ENCODE data around the gene TRMU.

Gene TRMU

GRCh38 chr22:46352691-46353386, 17.3 kb downstream of the TRMU start:
- no peaks in the 10 kb centered on the region for H3K27me3 ChIP-seq (replicated peaks)
- no peak overlapping the region for H3K27ac ChIP-seq
- DNase-seq: peak; percentile 14
- no peak overlapping the region for H3K4me3 ChIP-seq (ENCODE audit: low read depth, low read length)
- TF ChIP-seq, protein P1, sequence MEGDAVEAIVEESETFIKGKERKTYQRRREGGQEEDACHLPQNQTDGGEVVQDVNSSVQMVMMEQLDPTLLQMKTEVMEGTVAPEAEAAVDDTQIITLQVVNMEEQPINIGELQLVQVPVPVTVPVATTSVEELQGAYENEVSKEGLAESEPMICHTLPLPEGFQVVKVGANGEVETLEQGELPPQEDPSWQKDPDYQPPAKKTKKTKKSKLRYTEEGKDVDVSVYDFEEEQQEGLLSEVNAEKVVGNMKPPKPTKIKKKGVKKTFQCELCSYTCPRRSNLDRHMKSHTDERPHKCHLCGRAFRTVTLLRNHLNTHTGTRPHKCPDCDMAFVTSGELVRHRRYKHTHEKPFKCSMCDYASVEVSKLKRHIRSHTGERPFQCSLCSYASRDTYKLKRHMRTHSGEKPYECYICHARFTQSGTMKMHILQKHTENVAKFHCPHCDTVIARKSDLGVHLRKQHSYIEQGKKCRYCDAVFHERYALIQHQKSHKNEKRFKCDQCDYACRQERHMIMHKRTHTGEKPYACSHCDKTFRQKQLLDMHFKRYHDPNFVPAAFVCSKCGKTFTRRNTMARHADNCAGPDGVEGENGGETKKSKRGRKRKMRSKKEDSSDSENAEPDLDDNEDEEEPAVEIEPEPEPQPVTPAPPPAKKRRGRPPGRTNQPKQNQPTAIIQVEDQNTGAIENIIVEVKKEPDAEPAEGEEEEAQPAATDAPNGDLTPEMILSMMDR (IDR thresholded peaks at IDR 0.05; ENCODE audit: low read depth, low read length, missing control alignments): no peak
- in situ Hi-C loops (cut with HindIII; ENCODE audit: low pct_ligation_motif_present, low sequenced_read_pairs): no loop called here
- H3K36me3 ChIP-seq (replicated peaks): peaks cover 65% of the 10 kb centered on the region

- Histone ChIP-seq H3K27me3 (replicated peaks) (no peaks in the 10 kb centered on the region), H3K27ac (no peak overlapping the region), H3K4me3 (ENCODE audit: low read depth, low read length) (no peak overlapping the region), H3K36me3 (replicated peaks) (peaks cover 61% of the 10 kb centered on the region)
- in situ Hi-C loops (cut with HindIII; ENCODE audit: low pct_ligation_motif_present, low sequenced_read_pairs): no loop called here
- DNase-seq: no peak
- TF ChIP-seq, protein P1 (IDR thresholded peaks at IDR 0.05; ENCODE audit: low read depth, low read length, missing control alignments): no peak
These were observed 18.1 kb downstream of the TRMU start for GRCh38 chr22:46353483-46354105.

- DNase-seq: no peak
- Histone ChIP-seq H3K27me3 (replicated peaks) (no peaks in the 10 kb centered on the region), H3K27ac (no peak overlapping the region), H3K36me3 (replicated peaks) (peaks cover 58% of the 10 kb centered on the region), H3K4me3 (ENCODE audit: low read depth, low read length) (no peak overlapping the region)
- TF ChIP-seq, protein P1 (IDR thresholded peaks at IDR 0.05; ENCODE audit: low read depth, low read length, missing control alignments): no peak
- in situ Hi-C loops (cut with HindIII; ENCODE audit: low pct_ligation_motif_present, low sequenced_read_pairs): no loop called here
These were observed 18.9 kb downstream of the TRMU start for GRCh38 chr22:46354176-46354992.

DNA sequence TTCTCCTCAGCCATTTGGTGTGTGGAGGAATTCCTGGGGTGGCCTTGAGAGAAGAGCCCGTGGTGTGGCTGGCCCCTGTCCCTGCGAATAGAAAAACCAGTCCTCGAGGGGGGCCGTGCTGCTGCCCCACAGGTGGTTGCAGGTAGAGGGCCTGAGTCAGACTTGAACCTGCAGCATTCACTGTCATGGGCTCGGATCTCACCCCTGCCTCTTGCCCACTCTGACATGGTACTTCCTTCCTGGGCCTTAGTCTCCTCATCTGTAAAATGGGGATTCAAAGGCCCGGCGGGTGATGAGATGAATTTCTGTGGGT, 19.4 kb downstream of the TRMU start:
- TF ChIP-seq, protein P1 (IDR thresholded peaks at IDR 0.05; ENCODE audit: low read depth, low read length, missing control alignments): no peak
- Histone ChIP-seq H3K27me3 (replicated peaks) (no peaks in the 10 kb centered on the region), H3K4me3 (ENCODE audit: low read depth, low read length) (no peak overlapping the region), H3K36me3 (replicated peaks) (peaks cover 56% of the 10 kb centered on the region), H3K27ac (no peak overlapping the region)
- in situ Hi-C loops (cut with HindIII; ENCODE audit: low pct_ligation_motif_present, low sequenced_read_pairs): no loop called here
- DNase-seq: no peak

GRCh38 chr22:46355369-46355995, 20.0 kb downstream of the TRMU start:
- peak; percentile 44 for DNase-seq
- TF ChIP-seq, protein P1 (IDR thresholded peaks at IDR 0.05; ENCODE audit: low read depth, low read length, missing control alignments): peak; percentile 91
- no peaks in the 10 kb centered on the region for H3K27me3 ChIP-seq (replicated peaks)
- H3K27ac ChIP-seq: no peak overlapping the region
- peaks cover 52% of the 10 kb centered on the region for H3K36me3 ChIP-seq (replicated peaks)
- no peak overlapping the region for H3K4me3 ChIP-seq (ENCODE audit: low read depth, low read length)
- in situ Hi-C loops (cut with HindIII; ENCODE audit: low pct_ligation_motif_present, low sequenced_read_pairs): no loop called here

Data from brain microvascular endothelial cell (primary cell).